ENCODE measurements around the gene GALNS.

DNA sequence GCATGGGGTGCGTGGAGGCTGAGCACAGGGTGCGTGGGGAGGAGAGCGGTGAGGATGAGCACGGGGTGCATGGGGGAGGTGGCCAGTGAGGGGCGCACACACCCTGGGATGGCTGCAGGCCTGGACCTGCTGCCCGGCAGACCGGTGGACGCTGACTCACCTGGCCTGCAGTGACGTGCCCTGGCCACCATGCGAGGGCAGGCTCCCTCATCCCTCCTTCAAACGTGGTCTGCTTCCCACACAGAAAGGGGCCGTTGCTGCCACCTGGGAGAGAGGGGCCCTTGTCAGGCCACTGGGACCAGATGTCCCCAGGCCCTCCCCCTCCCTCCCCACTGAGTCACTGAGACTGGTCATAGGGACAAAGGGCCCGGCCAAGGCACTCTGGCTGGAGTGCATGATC lies 24.9 kb downstream of the GALNS start:
- no peak for TF ChIP-seq EP300 (IDR thresholded peaks at IDR 0.05; ENCODE audit: borderline replicate concordance)
- no peak for TF ChIP-seq CREB1 (IDR thresholded peaks at IDR 0.05; ENCODE audit: low read depth)
